Astrocyte (in vitro differentiated cells and primary cell): ENCODE results near the gene MED12L.

Source experiments
- EZH2 ChIP-seq: IDR thresholded peaks from 2 replicates; pipeline ENCODE4 v1.6.1; 2012; ENCODE audit warnings: mild to moderate bottlenecking, low read length, inconsistent platforms; ENCODE audit not compliant: insufficient read depth
- TF ChIP-seq, protein P1 (sequence below): IDR thresholded peaks from 2 replicates; pipeline ENCODE4 v1.5.1; 2011; ENCODE audit warnings: low read depth, mild to moderate bottlenecking, inconsistent platforms, low read length, moderate library complexity; ENCODE audit not compliant: insufficient read depth

DNA sequence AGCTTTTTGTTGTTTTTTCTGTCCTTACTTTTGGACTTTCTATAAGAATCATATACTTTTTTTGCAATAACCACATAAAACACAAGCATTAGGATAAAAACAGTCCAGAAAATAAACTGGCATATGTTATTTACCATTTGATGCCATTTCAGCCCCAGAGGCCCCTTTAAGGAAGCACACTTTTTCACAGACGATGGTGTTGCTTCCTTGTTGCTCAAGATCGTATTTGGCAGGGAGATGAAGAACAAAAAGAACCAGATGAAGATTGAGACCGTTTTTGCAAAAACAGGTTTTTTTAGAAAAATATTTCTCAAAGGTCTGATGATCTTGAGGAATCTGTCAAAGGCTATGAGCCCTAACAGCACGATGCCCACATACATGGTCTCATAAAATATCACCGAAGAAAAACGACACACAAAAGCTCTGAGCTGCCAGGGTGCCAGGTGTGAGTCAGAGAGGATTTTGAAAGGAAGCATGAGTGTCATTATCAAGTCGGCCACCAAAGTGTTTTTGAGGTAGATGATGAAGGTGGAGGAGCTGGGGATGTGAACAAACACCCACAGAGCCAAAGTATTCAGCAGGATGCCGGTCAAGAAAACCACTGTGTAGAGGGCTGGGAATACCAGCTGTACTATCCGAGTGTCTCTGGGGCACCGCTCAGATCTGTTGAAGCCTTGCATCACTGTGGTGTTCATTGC is 243.0 kb downstream of the MED12L start:
- TF ChIP-seq EZH2, result no peak
- TF ChIP-seq, protein P1, sequence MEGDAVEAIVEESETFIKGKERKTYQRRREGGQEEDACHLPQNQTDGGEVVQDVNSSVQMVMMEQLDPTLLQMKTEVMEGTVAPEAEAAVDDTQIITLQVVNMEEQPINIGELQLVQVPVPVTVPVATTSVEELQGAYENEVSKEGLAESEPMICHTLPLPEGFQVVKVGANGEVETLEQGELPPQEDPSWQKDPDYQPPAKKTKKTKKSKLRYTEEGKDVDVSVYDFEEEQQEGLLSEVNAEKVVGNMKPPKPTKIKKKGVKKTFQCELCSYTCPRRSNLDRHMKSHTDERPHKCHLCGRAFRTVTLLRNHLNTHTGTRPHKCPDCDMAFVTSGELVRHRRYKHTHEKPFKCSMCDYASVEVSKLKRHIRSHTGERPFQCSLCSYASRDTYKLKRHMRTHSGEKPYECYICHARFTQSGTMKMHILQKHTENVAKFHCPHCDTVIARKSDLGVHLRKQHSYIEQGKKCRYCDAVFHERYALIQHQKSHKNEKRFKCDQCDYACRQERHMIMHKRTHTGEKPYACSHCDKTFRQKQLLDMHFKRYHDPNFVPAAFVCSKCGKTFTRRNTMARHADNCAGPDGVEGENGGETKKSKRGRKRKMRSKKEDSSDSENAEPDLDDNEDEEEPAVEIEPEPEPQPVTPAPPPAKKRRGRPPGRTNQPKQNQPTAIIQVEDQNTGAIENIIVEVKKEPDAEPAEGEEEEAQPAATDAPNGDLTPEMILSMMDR, result no peak
